Tibial nerve (tissue), 4 donors: Measurements from ENCODE around the gene ARHGAP15.

Source experiments
- EP300 ChIP-seq, 2 donors: sonication (generic); formaldehyde crosslinking; IDR thresholded peaks; one replicate each; pipeline ENCODE4 v1.6.1; 2017; ENCODE audit warnings: antibody characterized with exemption in 2 of 2, mild to moderate bottlenecking in 1 of 2
- TF ChIP-seq, protein P1 (sequence below), 5 experiments: fragments of 200-600 bp in 3 of 5; fragments of 450-650 bp in 2 of 5; sonication (generic) in 3 of 5; IDR thresholded peaks; one replicate each; pipeline ENCODE4 v1.5.1; 2016 to 2019; ENCODE audit warnings: antibody characterized with exemption in 5 of 5, mild to moderate bottlenecking in 3 of 5, moderate library complexity in 2 of 5

- TF ChIP-seq, protein P1, sequence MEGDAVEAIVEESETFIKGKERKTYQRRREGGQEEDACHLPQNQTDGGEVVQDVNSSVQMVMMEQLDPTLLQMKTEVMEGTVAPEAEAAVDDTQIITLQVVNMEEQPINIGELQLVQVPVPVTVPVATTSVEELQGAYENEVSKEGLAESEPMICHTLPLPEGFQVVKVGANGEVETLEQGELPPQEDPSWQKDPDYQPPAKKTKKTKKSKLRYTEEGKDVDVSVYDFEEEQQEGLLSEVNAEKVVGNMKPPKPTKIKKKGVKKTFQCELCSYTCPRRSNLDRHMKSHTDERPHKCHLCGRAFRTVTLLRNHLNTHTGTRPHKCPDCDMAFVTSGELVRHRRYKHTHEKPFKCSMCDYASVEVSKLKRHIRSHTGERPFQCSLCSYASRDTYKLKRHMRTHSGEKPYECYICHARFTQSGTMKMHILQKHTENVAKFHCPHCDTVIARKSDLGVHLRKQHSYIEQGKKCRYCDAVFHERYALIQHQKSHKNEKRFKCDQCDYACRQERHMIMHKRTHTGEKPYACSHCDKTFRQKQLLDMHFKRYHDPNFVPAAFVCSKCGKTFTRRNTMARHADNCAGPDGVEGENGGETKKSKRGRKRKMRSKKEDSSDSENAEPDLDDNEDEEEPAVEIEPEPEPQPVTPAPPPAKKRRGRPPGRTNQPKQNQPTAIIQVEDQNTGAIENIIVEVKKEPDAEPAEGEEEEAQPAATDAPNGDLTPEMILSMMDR (IDR thresholded peaks at IDR 0.05), result no peak
- no peak for TF ChIP-seq EP300 (IDR thresholded peaks at IDR 0.05)
Observed at GRCh38 chr2:143128681-143129580, at the start of gene ARHGAP15.
